Measurements from ENCODE around the gene NAP1L4. TPM values are rescaled to one million over a fixed set of nuclear protein-coding genes. Genes with fewer than 3 reads are reported as not detected.
A peak's percentile ranks its signal among the peaks of the same experiment; 100 is the strongest.
"Not testable (repeated sequence)": the region's sequence is repeated elsewhere in the genome, so short reads cannot be mapped to it uniquely, and the experiment has no call there.

NAP1L4 gene
- total RNA-seq, 4 donors from 2014 or later = 90.0 to 148 (median 125) TPM

DNA sequence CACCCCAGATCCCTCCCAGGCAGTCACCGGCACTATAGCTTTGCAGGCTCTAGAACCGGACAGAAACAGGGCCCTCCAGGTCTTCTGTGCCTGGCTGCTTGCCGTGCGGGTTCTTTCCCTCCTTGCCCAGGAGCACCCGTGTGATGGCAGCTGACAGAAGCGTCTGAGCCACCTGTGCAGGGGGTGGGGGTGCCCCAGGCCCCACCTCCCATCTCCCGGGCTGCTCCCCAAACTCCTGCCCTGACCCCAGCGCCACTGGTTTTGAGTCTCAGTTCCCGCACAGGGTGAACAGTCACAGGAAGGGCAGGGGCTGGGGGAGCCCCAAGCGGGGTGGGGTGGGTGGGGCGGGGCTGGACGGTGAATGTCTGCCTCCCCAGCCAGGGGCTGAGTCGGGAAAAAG, 49.7 kb downstream of the NAP1L4 start:
- intact Hi-C loops (cut with DNase I) = no loop called here
- Histone ChIP-seq H3K4me1 (peaks cover 20 to 41% (median 37%) of the 10 kb centered on the region in 4 donors), H3K27ac (replicated peaks in 1 of 4) (no peak overlapping the region), H3K4me3 (no peak overlapping the region), H3K9me3 (peaks cover 0 to 7% (median 3%) of the 10 kb centered on the region in 4 donors), H3K36me3 (peaks cover 0 to 26% (median 13%) of the 10 kb centered on the region in 4 donors), H3K27me3 (no peaks in the 10 kb centered on the region)
- TF ChIP-seq POLR2AphosphoS5 (IDR thresholded peaks at IDR 0.05) = no peak
- TF ChIP-seq POLR2A (IDR thresholded peaks at IDR 0.05; ENCODE audit: low read depth) = no peak
- TF ChIP-seq EP300 (IDR thresholded peaks at IDR 0.05) = no peak
- TF ChIP-seq, protein P1, sequence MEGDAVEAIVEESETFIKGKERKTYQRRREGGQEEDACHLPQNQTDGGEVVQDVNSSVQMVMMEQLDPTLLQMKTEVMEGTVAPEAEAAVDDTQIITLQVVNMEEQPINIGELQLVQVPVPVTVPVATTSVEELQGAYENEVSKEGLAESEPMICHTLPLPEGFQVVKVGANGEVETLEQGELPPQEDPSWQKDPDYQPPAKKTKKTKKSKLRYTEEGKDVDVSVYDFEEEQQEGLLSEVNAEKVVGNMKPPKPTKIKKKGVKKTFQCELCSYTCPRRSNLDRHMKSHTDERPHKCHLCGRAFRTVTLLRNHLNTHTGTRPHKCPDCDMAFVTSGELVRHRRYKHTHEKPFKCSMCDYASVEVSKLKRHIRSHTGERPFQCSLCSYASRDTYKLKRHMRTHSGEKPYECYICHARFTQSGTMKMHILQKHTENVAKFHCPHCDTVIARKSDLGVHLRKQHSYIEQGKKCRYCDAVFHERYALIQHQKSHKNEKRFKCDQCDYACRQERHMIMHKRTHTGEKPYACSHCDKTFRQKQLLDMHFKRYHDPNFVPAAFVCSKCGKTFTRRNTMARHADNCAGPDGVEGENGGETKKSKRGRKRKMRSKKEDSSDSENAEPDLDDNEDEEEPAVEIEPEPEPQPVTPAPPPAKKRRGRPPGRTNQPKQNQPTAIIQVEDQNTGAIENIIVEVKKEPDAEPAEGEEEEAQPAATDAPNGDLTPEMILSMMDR (IDR thresholded peaks at IDR 0.05) = no peak
- 65% methylated on average over 8 of the region's 13 CpGs for WGBS
- no peak for DNase-seq (ENCODE audit: extremely low spot score)

DNA sequence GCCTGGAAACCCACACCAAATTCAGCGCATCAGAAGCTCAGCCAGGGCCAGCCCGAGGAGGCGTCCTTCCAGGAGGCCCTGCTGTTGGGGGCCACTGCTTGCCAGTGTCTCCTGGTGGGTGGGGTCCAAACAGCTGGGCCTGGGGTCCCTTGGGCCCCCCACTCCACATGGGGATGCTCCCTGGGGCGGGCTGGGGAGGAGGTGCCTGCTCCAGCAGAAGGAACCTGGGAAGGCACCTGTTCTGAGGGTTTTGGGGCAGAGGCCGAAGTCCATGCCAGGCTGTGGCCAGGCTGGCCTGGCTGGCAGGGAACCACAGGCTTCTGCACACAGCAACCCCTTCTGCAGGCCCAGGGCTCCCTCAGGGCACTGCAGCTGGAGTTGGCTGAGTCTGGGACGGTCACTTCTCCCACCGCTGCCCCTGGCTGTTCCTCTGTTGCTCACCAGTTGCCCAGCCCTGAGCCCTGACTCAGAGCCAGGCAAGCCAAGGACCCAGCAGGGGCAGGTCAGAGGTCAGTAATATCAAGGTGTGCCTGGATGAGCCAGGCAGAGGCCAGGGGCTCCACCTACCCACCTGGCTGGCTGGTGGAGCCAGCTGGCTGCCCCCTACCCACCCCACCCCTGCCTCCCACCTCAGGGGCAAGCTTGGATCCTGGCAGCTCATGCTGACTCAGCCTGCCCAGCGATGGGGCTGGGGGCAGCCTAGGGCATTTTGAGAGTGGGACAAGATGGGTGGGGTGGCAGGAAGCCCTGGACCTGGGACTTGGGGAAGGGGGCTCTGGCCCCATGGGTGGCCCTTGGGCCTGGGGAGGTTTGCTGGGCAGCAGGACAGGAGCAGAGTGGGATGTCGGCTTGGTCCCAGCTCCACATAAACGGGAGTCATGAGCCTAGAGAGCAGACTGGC, 51.0 kb downstream of the NAP1L4 start:
- DNase-seq (ENCODE audit: extremely low spot score) = no peak

DNA sequence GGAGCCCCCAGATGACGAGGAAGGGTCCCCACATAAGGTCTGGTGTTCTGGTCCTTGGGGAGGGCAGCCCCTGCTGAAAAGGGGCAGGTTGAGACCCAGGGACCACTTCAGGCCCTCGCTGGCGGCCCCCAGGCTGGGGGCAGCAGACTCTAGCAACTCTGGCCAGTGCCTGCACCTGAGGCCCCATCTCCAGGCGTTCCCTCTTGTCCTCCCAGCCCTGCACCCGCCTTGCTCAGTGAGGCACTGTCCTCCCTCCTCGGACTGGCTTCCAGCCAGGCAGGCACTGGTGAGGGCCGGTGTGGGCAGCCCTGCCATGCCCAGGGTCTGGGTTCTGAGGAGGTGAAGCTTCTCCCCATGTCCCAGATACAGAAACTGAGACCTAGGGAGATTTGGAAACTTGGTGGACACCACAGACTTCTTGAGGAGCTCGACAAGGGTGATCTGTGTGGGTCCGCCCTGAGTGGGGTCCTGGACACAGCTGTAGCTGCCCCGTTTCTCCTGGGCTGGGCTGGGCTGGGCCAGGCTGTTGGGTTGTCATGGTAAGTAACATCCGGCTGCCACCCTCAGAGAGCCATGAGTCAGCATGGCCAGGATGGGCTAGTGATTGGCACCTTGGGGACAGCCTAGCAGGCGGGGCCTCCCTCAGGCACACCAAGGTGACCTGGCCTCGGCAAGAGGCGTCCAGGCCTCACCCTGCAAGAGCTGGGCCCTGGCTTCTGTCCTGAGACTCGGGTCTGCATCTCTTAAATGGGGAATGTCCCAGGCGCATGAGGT, 51.8 kb downstream of the NAP1L4 start:
- intact Hi-C loops (cut with DNase I) = no loop called here
- peaks cover 0 to 10% (median 4%) of the 10 kb centered on the region in 4 donors for H3K9me3 ChIP-seq
- no peak for DNase-seq (ENCODE audit: extremely low spot score)
- TF ChIP-seq, protein P1 (IDR thresholded peaks at IDR 0.05) = no peak
- TF ChIP-seq EP300 (IDR thresholded peaks at IDR 0.05) (no peak), POLR2AphosphoS5 (IDR thresholded peaks at IDR 0.05) (no peak), POLR2A (IDR thresholded peaks at IDR 0.05; ENCODE audit: low read depth) (no peak)
- H3K4me1 ChIP-seq = peaks cover 9 to 29% (median 25%) of the 10 kb centered on the region in 4 donors
- no peak overlapping the region for H3K4me3 ChIP-seq
- WGBS = 67% methylated on average over 10 of the region's 16 CpGs
- H3K27ac ChIP-seq (replicated peaks in 1 of 4) = no peak overlapping the region
- peaks cover 0 to 22% (median 7%) of the 10 kb centered on the region in 4 donors for H3K36me3 ChIP-seq
- no peaks in the 10 kb centered on the region for H3K27me3 ChIP-seq

More for the DNA sequence above, 51.0 kb downstream of the NAP1L4 start:
- H3K36me3 ChIP-seq = peaks cover 0 to 22% (median 7%) of the 10 kb centered on the region in 4 donors
- intact Hi-C loops (cut with DNase I) = no loop called here
- 56% methylated on average over 4 of the region's 10 CpGs for WGBS
- peak overlapping the region in 2 of 4 donors; percentile 22 to 34 for H3K27ac ChIP-seq (replicated peaks in 1 of 4)
- H3K27me3 ChIP-seq = no peaks in the 10 kb centered on the region
- peaks cover 0 to 10% (median 4%) of the 10 kb centered on the region in 4 donors for H3K9me3 ChIP-seq
- no peak overlapping the region for H3K4me3 ChIP-seq
- H3K4me1 ChIP-seq = peaks cover 15 to 37% (median 34%) of the 10 kb centered on the region in 4 donors
- TF ChIP-seq POLR2AphosphoS5 (IDR thresholded peaks at IDR 0.05) = no peak
- TF ChIP-seq, protein P1 (IDR thresholded peaks at IDR 0.05) = no peak
- no peak for TF ChIP-seq EP300 (IDR thresholded peaks at IDR 0.05)
- no peak for TF ChIP-seq POLR2A (IDR thresholded peaks at IDR 0.05; ENCODE audit: low read depth)

DNA sequence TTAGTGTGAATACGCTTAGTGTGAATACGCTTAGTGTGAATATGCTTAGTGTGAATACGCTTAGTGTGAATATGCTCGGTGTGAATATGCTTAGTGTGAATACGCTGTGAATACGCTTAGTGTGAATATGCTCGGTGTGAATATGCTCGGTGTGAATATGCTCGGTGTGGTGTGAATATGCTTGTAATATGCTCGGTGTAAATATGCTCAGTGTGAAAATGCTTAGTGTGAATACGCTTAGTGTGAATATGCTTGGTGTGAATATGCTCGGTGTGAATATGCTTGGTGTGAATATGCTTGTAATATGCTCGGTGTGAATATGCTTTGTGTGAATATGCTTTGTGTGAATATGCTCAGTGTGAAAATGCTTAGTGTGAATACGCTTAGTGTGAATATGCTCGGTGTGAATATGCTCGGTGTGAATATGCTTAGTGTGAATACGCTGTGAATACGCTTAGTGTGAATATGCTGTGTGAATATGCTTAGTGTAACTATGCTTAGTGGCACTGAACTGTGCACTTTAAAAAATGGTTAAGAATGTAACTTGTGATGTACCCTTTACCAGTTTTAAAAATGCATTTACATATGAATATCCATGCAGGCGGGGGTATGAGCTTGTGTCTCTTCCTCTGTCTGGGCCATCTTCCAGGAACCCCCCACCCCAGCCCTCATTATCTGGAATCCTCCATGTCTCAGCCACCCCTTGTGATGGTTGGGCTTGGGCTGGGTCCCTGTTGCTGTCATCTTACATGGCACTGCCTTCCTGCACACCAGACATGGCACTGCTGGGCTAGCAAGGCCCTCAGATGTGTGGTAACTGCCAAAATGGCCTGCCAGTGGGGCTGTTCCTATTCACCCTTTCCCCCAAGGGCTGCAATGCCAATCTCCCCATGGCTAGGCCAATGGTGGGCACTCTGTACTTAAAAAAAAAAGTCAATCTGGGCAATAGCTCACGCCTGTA, 53.4 kb downstream of the NAP1L4 start:
- DNase-seq (ENCODE audit: extremely low spot score); intact Hi-C loops (cut with DNase I); H3K9me3 ChIP-seq; H3K27me3 ChIP-seq; H3K4me3 ChIP-seq; H3K27ac ChIP-seq (replicated peaks in 1 of 4); H3K36me3 ChIP-seq: not testable (repeated sequence)
- H3K4me1 ChIP-seq = peaks cover 9 to 13% (median 13%) of the 10 kb centered on the region in 4 donors
- 82% methylated on average over 17 of the region's 20 CpGs for WGBS

DNA sequence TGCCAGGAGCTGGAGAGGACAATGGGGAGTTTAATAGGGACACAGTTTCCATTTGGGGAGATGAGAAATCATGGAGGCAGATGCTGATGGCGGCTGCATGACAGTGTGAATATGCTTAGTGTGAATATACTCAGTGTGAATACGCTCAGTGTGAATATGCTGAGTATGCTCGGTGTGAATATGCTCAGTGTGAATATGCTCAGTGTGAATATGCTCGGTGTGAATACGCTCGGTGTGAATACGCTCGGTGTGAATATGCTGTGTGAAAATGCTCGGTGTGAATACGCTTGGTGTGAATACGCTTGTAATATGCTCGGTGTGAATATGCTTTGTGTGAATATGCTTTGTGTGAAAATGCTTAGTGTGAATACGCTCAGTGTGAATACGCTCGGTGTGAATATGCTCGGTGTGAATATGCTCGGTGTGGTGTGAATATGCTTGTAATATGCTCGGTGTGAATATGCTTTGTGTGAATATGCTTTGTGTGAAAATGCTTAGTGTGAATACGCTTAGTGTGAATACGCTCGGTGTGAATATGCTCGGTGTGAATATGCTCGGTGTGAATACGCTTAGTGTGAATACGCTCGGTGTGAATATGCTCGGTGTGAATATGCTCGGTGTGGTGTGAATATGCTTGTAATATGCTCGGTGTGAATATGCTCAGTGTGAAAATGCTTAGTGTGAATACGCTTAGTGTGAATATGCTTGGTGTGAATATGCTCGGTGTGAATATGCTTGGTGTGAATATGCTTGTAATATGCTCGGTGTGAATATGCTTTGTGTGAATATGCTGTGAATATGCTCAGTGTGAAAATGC, 54.3 kb downstream of the NAP1L4 start:
- 90% methylated on average over 32 of the region's 32 CpGs for WGBS
- H3K36me3 ChIP-seq; H3K27ac ChIP-seq (replicated peaks in 1 of 4): not testable (repeated sequence)

More for the DNA sequence above, 54.3 kb downstream of the NAP1L4 start:
- DNase-seq (ENCODE audit: extremely low spot score); H3K9me3 ChIP-seq; intact Hi-C loops (cut with DNase I); H3K27me3 ChIP-seq; H3K4me3 ChIP-seq: not testable (repeated sequence)
- H3K4me1 ChIP-seq = peaks cover 7 to 13% (median 8%) of the 10 kb centered on the region in 4 donors
